Measurements from ENCODE around the gene P3H4.
A peak's percentile ranks its signal among the peaks of the same experiment; 100 is the strongest.

P3H4 gene

GRCh38 chr17:41821776-41822175 is 10.0 kb upstream of the P3H4 start:
- peaks cover 0 to 6% of the 10 kb centered on the region in 2 donors for H3K36me3 ChIP-seq (ENCODE audit: control insufficient read depth in 2 of 2, insufficient read depth in 2 of 2, low read length in 2 of 2)
- H3K9me3 ChIP-seq (ENCODE audit: control insufficient read depth in 2 of 2, low read length in 2 of 2) = no peaks in the 10 kb centered on the region
- H3K27me3 ChIP-seq (ENCODE audit: control insufficient read depth in 2 of 2, insufficient read depth in 2 of 2, low read length in 2 of 2) = no peaks in the 10 kb centered on the region
- H3K4me1 ChIP-seq (ENCODE audit: control insufficient read depth in 2 of 2, insufficient read depth in 2 of 2, low read length in 2 of 2) = no peaks in the 10 kb centered on the region
- no peak overlapping the region for H3K4me3 ChIP-seq (ENCODE audit: low read length in 2 of 2)
- H3K9ac ChIP-seq (ENCODE audit: low read depth in 1 of 2, low read length in 2 of 2) = no peak overlapping the region
- H3K27ac ChIP-seq (ENCODE audit: low read depth in 2 of 2, low read length in 2 of 2) = no peak overlapping the region

GRCh38 chr17:41818024-41818423 is 6.3 kb upstream of the P3H4 start:
- Histone ChIP-seq H3K36me3 (ENCODE audit: control insufficient read depth in 2 of 2, insufficient read depth in 2 of 2, low read length in 2 of 2) (no peaks in the 10 kb centered on the region), H3K9ac (ENCODE audit: low read depth in 1 of 2, low read length in 2 of 2) (no peak overlapping the region), H3K27me3 (ENCODE audit: control insufficient read depth in 2 of 2, insufficient read depth in 2 of 2, low read length in 2 of 2) (no peaks in the 10 kb centered on the region), H3K4me3 (ENCODE audit: low read length in 2 of 2) (no peak overlapping the region), H3K4me1 (ENCODE audit: control insufficient read depth in 2 of 2, insufficient read depth in 2 of 2, low read length in 2 of 2) (peaks cover 0 to 2% of the 10 kb centered on the region in 2 donors), H3K9me3 (ENCODE audit: control insufficient read depth in 2 of 2, low read length in 2 of 2) (no peaks in the 10 kb centered on the region), H3K27ac (ENCODE audit: low read depth in 2 of 2, low read length in 2 of 2) (no peak overlapping the region)

GRCh38 chr17:41816637-41817320 is 5.0 kb upstream of the P3H4 start:
- Histone ChIP-seq H3K36me3 (ENCODE audit: control insufficient read depth in 2 of 2, insufficient read depth in 2 of 2, low read length in 2 of 2) (no peaks in the 10 kb centered on the region), H3K4me3 (ENCODE audit: low read length in 2 of 2) (no peak overlapping the region), H3K27me3 (ENCODE audit: control insufficient read depth in 2 of 2, insufficient read depth in 2 of 2, low read length in 2 of 2) (no peaks in the 10 kb centered on the region), H3K4me1 (ENCODE audit: control insufficient read depth in 2 of 2, insufficient read depth in 2 of 2, low read length in 2 of 2) (peaks cover 5 to 9% of the 10 kb centered on the region in 2 donors), H3K9ac (ENCODE audit: low read depth in 1 of 2, low read length in 2 of 2) (no peak overlapping the region), H3K27ac (ENCODE audit: low read depth in 2 of 2, low read length in 2 of 2) (no peak overlapping the region), H3K9me3 (ENCODE audit: control insufficient read depth in 2 of 2, low read length in 2 of 2) (no peaks in the 10 kb centered on the region)

GRCh38 chr17:41814195-41814594 is 2.4 kb upstream of the P3H4 start:
- Histone ChIP-seq H3K9me3 (ENCODE audit: control insufficient read depth in 2 of 2, low read length in 2 of 2) (no peaks in the 10 kb centered on the region), H3K4me3 (ENCODE audit: low read length in 2 of 2) (no peak overlapping the region), H3K9ac (ENCODE audit: low read depth in 1 of 2, low read length in 2 of 2) (no peak overlapping the region), H3K27ac (ENCODE audit: low read depth in 2 of 2, low read length in 2 of 2) (no peak overlapping the region), H3K4me1 (ENCODE audit: control insufficient read depth in 2 of 2, insufficient read depth in 2 of 2, low read length in 2 of 2) (peaks cover 18 to 21% of the 10 kb centered on the region in 2 donors), H3K36me3 (ENCODE audit: control insufficient read depth in 2 of 2, insufficient read depth in 2 of 2, low read length in 2 of 2) (no peaks in the 10 kb centered on the region), H3K27me3 (ENCODE audit: control insufficient read depth in 2 of 2, insufficient read depth in 2 of 2, low read length in 2 of 2) (no peaks in the 10 kb centered on the region)

- Histone ChIP-seq H3K9ac (ENCODE audit: low read depth in 1 of 2, low read length in 2 of 2) (no peak overlapping the region), H3K4me3 (ENCODE audit: low read length in 2 of 2) (peak overlapping the region; percentile 23 to 72), H3K4me1 (ENCODE audit: control insufficient read depth in 2 of 2, insufficient read depth in 2 of 2, low read length in 2 of 2) (peaks cover 18 to 22% of the 10 kb centered on the region in 2 donors), H3K36me3 (ENCODE audit: control insufficient read depth in 2 of 2, insufficient read depth in 2 of 2, low read length in 2 of 2) (no peaks in the 10 kb centered on the region), H3K27me3 (ENCODE audit: control insufficient read depth in 2 of 2, insufficient read depth in 2 of 2, low read length in 2 of 2) (no peaks in the 10 kb centered on the region), H3K9me3 (ENCODE audit: control insufficient read depth in 2 of 2, low read length in 2 of 2) (no peaks in the 10 kb centered on the region), H3K27ac (ENCODE audit: low read depth in 2 of 2, low read length in 2 of 2) (no peak overlapping the region)
These were observed 2.0 kb upstream of the P3H4 start for GRCh38 chr17:41813699-41814124.

- H3K27me3 ChIP-seq (ENCODE audit: control insufficient read depth in 2 of 2, insufficient read depth in 2 of 2, low read length in 2 of 2) = no peaks in the 10 kb centered on the region
- H3K4me3 ChIP-seq (ENCODE audit: low read length in 2 of 2) = peak overlapping the region; percentile 72 to 85
- peak overlapping the region; percentile 24 to 38 for H3K9ac ChIP-seq (ENCODE audit: low read depth in 1 of 2, low read length in 2 of 2)
- H3K36me3 ChIP-seq (ENCODE audit: control insufficient read depth in 2 of 2, insufficient read depth in 2 of 2, low read length in 2 of 2) = no peaks in the 10 kb centered on the region
- H3K27ac ChIP-seq (ENCODE audit: low read depth in 2 of 2, low read length in 2 of 2) = peak overlapping the region in 1 of 2 donors; percentile 52
- H3K4me1 ChIP-seq (ENCODE audit: control insufficient read depth in 2 of 2, insufficient read depth in 2 of 2, low read length in 2 of 2) = peaks cover 18 to 24% of the 10 kb centered on the region in 2 donors
- no peaks in the 10 kb centered on the region for H3K9me3 ChIP-seq (ENCODE audit: control insufficient read depth in 2 of 2, low read length in 2 of 2)
These were observed 1.5 kb upstream of the P3H4 start for GRCh38 chr17:41813152-41813680.

- Histone ChIP-seq H3K4me1 (ENCODE audit: control insufficient read depth in 2 of 2, insufficient read depth in 2 of 2, low read length in 2 of 2) (peaks cover 22 to 30% of the 10 kb centered on the region in 2 donors), H3K9ac (ENCODE audit: low read depth in 1 of 2, low read length in 2 of 2) (peak within 1 kb of the TSS; percentile 79 to 83), H3K9me3 (ENCODE audit: control insufficient read depth in 2 of 2, low read length in 2 of 2) (no peaks in the 10 kb centered on the region), H3K36me3 (ENCODE audit: control insufficient read depth in 2 of 2, insufficient read depth in 2 of 2, low read length in 2 of 2) (no peaks in the 10 kb centered on the region), H3K27ac (ENCODE audit: low read depth in 2 of 2, low read length in 2 of 2) (peak within 1 kb of the TSS; percentile 67 to 71), H3K27me3 (ENCODE audit: control insufficient read depth in 2 of 2, insufficient read depth in 2 of 2, low read length in 2 of 2) (no peaks in the 10 kb centered on the region), H3K4me3 (ENCODE audit: low read length in 2 of 2) (peak within 1 kb of the TSS; percentile 72 to 85)
These were observed 817 bp upstream of the P3H4 start, which contains the start of gene FKBP10 for GRCh38 chr17:41812381-41813151. Gene FKBP10 (plus strand): TSS chr17:41813004. CDS start chr17:41813035, 31 bp downstream.

GRCh38 chr17:41810659-41811548 is 845 bp downstream of the P3H4 start:
- H3K27ac ChIP-seq (ENCODE audit: low read depth in 2 of 2, low read length in 2 of 2) = peak overlapping the region; percentile 67 to 71
- peak overlapping the region; percentile 79 to 83 for H3K9ac ChIP-seq (ENCODE audit: low read depth in 1 of 2, low read length in 2 of 2)
- H3K36me3 ChIP-seq (ENCODE audit: control insufficient read depth in 2 of 2, insufficient read depth in 2 of 2, low read length in 2 of 2) = no peaks in the 10 kb centered on the region
- peak overlapping the region; percentile 72 to 85 for H3K4me3 ChIP-seq (ENCODE audit: low read length in 2 of 2)
- no peaks in the 10 kb centered on the region for H3K9me3 ChIP-seq (ENCODE audit: control insufficient read depth in 2 of 2, low read length in 2 of 2)
- peaks cover 29 to 41% of the 10 kb centered on the region in 2 donors for H3K4me1 ChIP-seq (ENCODE audit: control insufficient read depth in 2 of 2, insufficient read depth in 2 of 2, low read length in 2 of 2)
- no peaks in the 10 kb centered on the region for H3K27me3 ChIP-seq (ENCODE audit: control insufficient read depth in 2 of 2, insufficient read depth in 2 of 2, low read length in 2 of 2)

GRCh38 chr17:41806685-41807445 is 4.9 kb downstream of the P3H4 start:
- Histone ChIP-seq H3K27ac (ENCODE audit: low read depth in 2 of 2, low read length in 2 of 2) (peak overlapping the region; percentile 65 to 70), H3K9ac (ENCODE audit: low read depth in 1 of 2, low read length in 2 of 2) (peak overlapping the region in 1 of 2 donors; percentile 17), H3K4me1 (ENCODE audit: control insufficient read depth in 2 of 2, insufficient read depth in 2 of 2, low read length in 2 of 2) (peaks cover 20 to 37% of the 10 kb centered on the region in 2 donors), H3K27me3 (ENCODE audit: control insufficient read depth in 2 of 2, insufficient read depth in 2 of 2, low read length in 2 of 2) (no peaks in the 10 kb centered on the region), H3K9me3 (ENCODE audit: control insufficient read depth in 2 of 2, low read length in 2 of 2) (no peaks in the 10 kb centered on the region), H3K4me3 (ENCODE audit: low read length in 2 of 2) (no peak overlapping the region), H3K36me3 (ENCODE audit: control insufficient read depth in 2 of 2, insufficient read depth in 2 of 2, low read length in 2 of 2) (no peaks in the 10 kb centered on the region)

All from mucosa of rectum (tissue), 2 donors.